Calu3 (cell line): Measurements from ENCODE around the gene ZCCHC7. TPM values are rescaled to one million over a fixed set of nuclear protein-coding genes. Genes with fewer than 3 reads are reported as not detected.

Experiments
- BruUV-seq: library from RNA; stranded (reverse); fragments of 400-500 nt; replicated peaks from 2 replicates; lab custom pipeline; 2021; lab: Mats Ljungman, UMichigan
- CTCF ChIA-PET: fragments of 300-600 bp; sonication (Branson Sonifier 250); formaldehyde crosslinking; loops from one replicate; lab custom pipeline; 2022; ENCODE audit warnings: antibody characterized with exemption; lab: Charles Lee
- DNase-seq: peaks from one replicate; pipeline ENCODE4 v3.0.0; 2022
- H3K27ac Mint-ChIP-seq: one replicate; pipeline ENCODE4 v1.8.0; 2022; ENCODE audit warnings: mixed read lengths; ENCODE audit not compliant: unreplicated experiment
- H3K27me3 Mint-ChIP-seq: one replicate; pipeline ENCODE4 v1.8.0; 2022; ENCODE audit warnings: mixed read lengths; ENCODE audit not compliant: unreplicated experiment
- H3K36me3 Mint-ChIP-seq: one replicate; pipeline ENCODE4 v1.8.0; 2022; ENCODE audit warnings: mild to moderate bottlenecking, moderate library complexity, mixed read lengths; ENCODE audit not compliant: insufficient read depth, unreplicated experiment
- H3K4me1 Mint-ChIP-seq: one replicate; pipeline ENCODE4 v1.8.0; 2022; ENCODE audit warnings: mild to moderate bottlenecking, low read depth, mixed read lengths; ENCODE audit not compliant: unreplicated experiment
- H3K4me3 Mint-ChIP-seq: one replicate; pipeline ENCODE4 v1.8.0; 2022; ENCODE audit warnings: mild to moderate bottlenecking, low read depth, moderate library complexity, mixed read lengths; ENCODE audit not compliant: unreplicated experiment
- H3K9me3 Mint-ChIP-seq: one replicate; pipeline ENCODE4 v1.8.0; 2022; ENCODE audit warnings: low read depth, mixed read lengths; ENCODE audit not compliant: unreplicated experiment
- intact Hi-C: fragments of 100-400 bp; cut with micrococcal nuclease; formaldehyde crosslinking; loops from one replicate; pipeline ENCODE4 v1.10.0; 2022; ENCODE audit not compliant: unreplicated experiment
- total RNA-seq: library from RNA; stranded (reverse); gene quantifications from 2 replicates; pipeline ENCODE4 v1.2.3, GENCODE V29; 2022
- TF ChIP-seq, protein P1 (sequence below): fragments of 200-600 bp; IDR thresholded peaks from one replicate; pipeline ENCODE4 v1.8.0; 2022; ENCODE audit warnings: antibody characterized with exemption; ENCODE audit not compliant: unreplicated experiment

ZCCHC7 gene
- total RNA-seq, 1 experiment from 2014 or later = 6.5 TPM

DNA sequence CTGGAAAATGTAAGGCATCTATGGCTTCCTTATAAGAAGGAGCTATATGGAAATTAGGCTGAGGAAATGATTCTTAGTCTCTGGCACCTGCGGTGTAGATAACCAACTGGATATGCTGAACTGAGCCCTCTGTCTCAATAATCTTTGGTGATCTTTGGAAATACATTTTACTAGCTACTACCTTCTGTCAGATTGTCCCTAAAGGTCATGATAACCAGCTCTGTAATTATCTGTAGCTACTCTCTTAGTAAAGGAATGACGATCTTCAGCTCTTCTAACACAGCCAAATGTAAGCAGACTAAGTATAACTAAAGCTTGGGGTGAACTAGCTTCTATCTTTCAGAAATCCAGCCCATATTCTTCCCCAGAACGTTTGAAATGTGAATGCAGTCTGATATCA lies 177.2 kb downstream of the ZCCHC7 start:
- H3K4me1 Mint-ChIP-seq = no peaks in the 10 kb centered on the region
- no peak overlapping the region for H3K4me3 Mint-ChIP-seq
- no peaks in the 10 kb centered on the region for H3K9me3 Mint-ChIP-seq
- H3K27me3 Mint-ChIP-seq = no peaks in the 10 kb centered on the region
- TF ChIP-seq, protein P1, sequence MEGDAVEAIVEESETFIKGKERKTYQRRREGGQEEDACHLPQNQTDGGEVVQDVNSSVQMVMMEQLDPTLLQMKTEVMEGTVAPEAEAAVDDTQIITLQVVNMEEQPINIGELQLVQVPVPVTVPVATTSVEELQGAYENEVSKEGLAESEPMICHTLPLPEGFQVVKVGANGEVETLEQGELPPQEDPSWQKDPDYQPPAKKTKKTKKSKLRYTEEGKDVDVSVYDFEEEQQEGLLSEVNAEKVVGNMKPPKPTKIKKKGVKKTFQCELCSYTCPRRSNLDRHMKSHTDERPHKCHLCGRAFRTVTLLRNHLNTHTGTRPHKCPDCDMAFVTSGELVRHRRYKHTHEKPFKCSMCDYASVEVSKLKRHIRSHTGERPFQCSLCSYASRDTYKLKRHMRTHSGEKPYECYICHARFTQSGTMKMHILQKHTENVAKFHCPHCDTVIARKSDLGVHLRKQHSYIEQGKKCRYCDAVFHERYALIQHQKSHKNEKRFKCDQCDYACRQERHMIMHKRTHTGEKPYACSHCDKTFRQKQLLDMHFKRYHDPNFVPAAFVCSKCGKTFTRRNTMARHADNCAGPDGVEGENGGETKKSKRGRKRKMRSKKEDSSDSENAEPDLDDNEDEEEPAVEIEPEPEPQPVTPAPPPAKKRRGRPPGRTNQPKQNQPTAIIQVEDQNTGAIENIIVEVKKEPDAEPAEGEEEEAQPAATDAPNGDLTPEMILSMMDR = no peak
- H3K36me3 Mint-ChIP-seq = no peaks in the 10 kb centered on the region
- CTCF ChIA-PET = no interaction called here
- H3K27ac Mint-ChIP-seq = no peak overlapping the region
- BruUV-seq = no TSS peak
- intact Hi-C loops = no loop called here
- DNase-seq = no peak

DNA sequence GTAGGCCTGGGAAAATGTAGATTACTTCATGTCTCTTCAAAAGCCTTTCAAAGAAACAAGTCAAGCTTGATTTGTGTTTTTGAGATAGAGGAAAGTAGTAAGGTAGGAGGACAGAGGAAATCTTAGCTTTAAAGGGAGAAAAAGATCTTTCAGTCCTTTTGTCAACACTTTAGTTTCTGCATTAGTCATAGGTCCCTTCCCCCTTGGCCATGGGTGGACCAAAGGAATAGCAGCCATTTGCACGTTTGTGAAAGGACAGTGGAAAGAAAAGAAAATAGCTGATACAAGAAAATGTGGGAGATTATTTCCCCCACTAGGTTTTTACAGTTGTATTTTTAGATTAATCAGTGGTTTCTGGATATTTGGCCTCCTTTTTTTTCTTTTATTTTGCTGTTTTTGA lies 180.2 kb downstream of the ZCCHC7 start:
- Mint-ChIP-seq H3K4me1 (no peaks in the 10 kb centered on the region), H3K4me3 (no peak overlapping the region), H3K27ac (no peak overlapping the region), H3K9me3 (no peaks in the 10 kb centered on the region), H3K27me3 (no peaks in the 10 kb centered on the region), H3K36me3 (no peaks in the 10 kb centered on the region)
- DNase-seq = no peak
- CTCF ChIA-PET = no interaction called here
- TF ChIP-seq, protein P1 = no peak
- intact Hi-C loops = no loop called here
- no TSS peak for BruUV-seq

DNA sequence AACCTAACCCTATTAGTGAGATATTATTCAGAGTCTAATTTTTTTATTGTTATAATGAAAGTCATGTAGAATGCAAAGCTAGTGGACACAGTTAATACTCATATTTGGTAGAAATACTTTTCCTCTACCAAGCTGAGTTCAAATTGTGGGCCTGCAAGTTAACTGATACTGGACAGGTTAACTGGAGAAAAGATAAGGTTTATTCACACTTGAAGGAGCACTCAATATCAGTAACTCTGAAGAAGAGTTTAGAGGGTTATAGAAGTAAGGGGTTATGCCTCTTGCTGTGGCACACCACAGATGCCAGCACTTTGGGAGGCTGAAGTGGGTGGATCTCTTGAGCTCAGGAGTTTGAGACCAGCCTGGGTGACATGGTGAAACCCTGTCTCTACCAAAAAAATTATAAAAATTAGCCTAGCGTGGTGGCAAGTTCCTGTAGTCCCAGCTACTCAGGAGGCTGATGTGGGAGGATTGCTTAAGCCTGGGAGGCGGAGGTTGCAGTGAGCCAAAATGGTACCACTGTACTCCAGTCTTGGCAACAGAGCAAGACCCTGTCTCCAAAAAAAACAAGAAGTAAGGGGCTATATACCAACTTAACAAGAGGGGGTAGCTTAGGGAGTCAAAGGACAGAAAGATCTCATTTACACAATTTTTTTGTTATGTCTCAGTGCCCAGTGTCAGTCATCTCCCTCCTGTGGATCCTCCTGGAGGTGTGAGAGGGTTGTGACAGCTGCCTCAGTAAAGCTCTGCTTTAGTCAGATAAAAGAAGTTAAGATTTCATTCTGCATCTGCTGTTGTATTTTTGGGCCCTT lies 180.9 kb downstream of the ZCCHC7 start:
- Mint-ChIP-seq H3K4me1 (no peaks in the 10 kb centered on the region), H3K9me3 (no peaks in the 10 kb centered on the region), H3K36me3 (no peaks in the 10 kb centered on the region), H3K4me3 (no peak overlapping the region), H3K27me3 (no peaks in the 10 kb centered on the region), H3K27ac (no peak overlapping the region)
- TF ChIP-seq, protein P1 = no peak
- intact Hi-C loops = no loop called here
- no peak for DNase-seq
- CTCF ChIA-PET = no interaction called here
- no TSS peak for BruUV-seq

DNA sequence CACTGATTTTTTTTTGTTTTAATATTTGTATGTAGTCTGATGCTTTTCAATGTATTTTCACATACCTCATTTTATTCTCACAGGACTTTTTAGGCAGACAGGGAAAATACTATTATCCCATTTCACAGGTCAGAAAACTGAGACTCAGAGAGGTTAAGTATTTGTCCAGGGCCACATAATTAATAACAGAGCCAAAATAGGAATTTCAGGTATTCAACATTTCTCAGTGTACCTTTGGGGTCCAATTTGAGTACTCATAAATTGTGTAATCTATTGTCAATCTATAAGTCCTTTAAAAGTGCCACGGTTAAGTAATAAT lies 181.4 kb downstream of the ZCCHC7 start:
- no peaks in the 10 kb centered on the region for H3K4me1 Mint-ChIP-seq
- no peaks in the 10 kb centered on the region for H3K27me3 Mint-ChIP-seq
- no peak for DNase-seq
- H3K36me3 Mint-ChIP-seq = no peaks in the 10 kb centered on the region
- TF ChIP-seq, protein P1 = no peak
- H3K27ac Mint-ChIP-seq = no peak overlapping the region
- CTCF ChIA-PET = no interaction called here
- no peak overlapping the region for H3K4me3 Mint-ChIP-seq
- no TSS peak for BruUV-seq
- no peaks in the 10 kb centered on the region for H3K9me3 Mint-ChIP-seq
- intact Hi-C loops = no loop called here
